ENCODE measurements around the gene WWC2.

WWC2 gene

GRCh38 chr4:183304067-183304466 lies 205.0 kb downstream of the WWC2 start:
- Histone ChIP-seq H3K27ac (ENCODE audit: low read depth, low read length) (no peak overlapping the region), H3K9ac (ENCODE audit: low read length) (no peak overlapping the region), H3K4me2 (ENCODE audit: low read depth, low read length, poor library complexity, severe bottlenecking) (no peak overlapping the region), H3K27me3 (ENCODE audit: low read length) (no peaks in the 10 kb centered on the region; the same call in 1 of the 2 replicates), H3K9me2 (replicated peaks; ENCODE audit: insufficient read depth, low read length) (no peaks in the 10 kb centered on the region), H3K9me3 (ENCODE audit: insufficient read depth, low read length) (no peaks in the 10 kb centered on the region), H3K36me3 (ENCODE audit: low read length) (no peaks in the 10 kb centered on the region), H3K79me2 (ENCODE audit: insufficient read depth, low read length) (no peaks in the 10 kb centered on the region), H3F3A (ENCODE audit: insufficient read depth) (no peaks in the 10 kb centered on the region), H3K4me3 (ENCODE audit: insufficient read depth, low read length, poor library complexity, severe bottlenecking) (no peak overlapping the region), H4K20me1 (ENCODE audit: low read depth, low read length) (no peaks in the 10 kb centered on the region), H2AFZ (ENCODE audit: low read depth, low read length, severe bottlenecking) (no peak overlapping the region)
- TF ChIP-seq EZH2phosphoT487 (conservative IDR thresholded peaks at IDR 0.05; ENCODE audit: low read length) (no peak), CTCF (IDR thresholded peaks at IDR 0.05; ENCODE audit: insufficient read depth, low read length, poor library complexity, severe bottlenecking) (no peak)

GRCh38 chr4:183304538-183304937 lies 205.5 kb downstream of the WWC2 start:
- no peak overlapping the region for H3K27ac ChIP-seq (ENCODE audit: low read depth, low read length)
- TF ChIP-seq EZH2phosphoT487 (conservative IDR thresholded peaks at IDR 0.05; ENCODE audit: low read length), result no peak
- no peak for TF ChIP-seq CTCF (IDR thresholded peaks at IDR 0.05; ENCODE audit: insufficient read depth, low read length, poor library complexity, severe bottlenecking)
- no peaks in the 10 kb centered on the region for H3K79me2 ChIP-seq (ENCODE audit: insufficient read depth, low read length)
- no peaks in the 10 kb centered on the region; the same call in 1 of the 2 replicates for H3K27me3 ChIP-seq (ENCODE audit: low read length)
- no peaks in the 10 kb centered on the region for H3K36me3 ChIP-seq (ENCODE audit: low read length)
- no peaks in the 10 kb centered on the region for H3F3A ChIP-seq (ENCODE audit: insufficient read depth)
- H3K9me2 ChIP-seq (replicated peaks; ENCODE audit: insufficient read depth, low read length), result no peaks in the 10 kb centered on the region
- no peaks in the 10 kb centered on the region for H4K20me1 ChIP-seq (ENCODE audit: low read depth, low read length)
- no peak overlapping the region for H3K4me2 ChIP-seq (ENCODE audit: low read depth, low read length, poor library complexity, severe bottlenecking)
- H3K9me3 ChIP-seq (ENCODE audit: insufficient read depth, low read length), result no peaks in the 10 kb centered on the region
- H3K9ac ChIP-seq (ENCODE audit: low read length), result no peak overlapping the region
- H3K4me3 ChIP-seq (ENCODE audit: insufficient read depth, low read length, poor library complexity, severe bottlenecking), result no peak overlapping the region
- H2AFZ ChIP-seq (ENCODE audit: low read depth, low read length, severe bottlenecking), result no peak overlapping the region

DNA sequence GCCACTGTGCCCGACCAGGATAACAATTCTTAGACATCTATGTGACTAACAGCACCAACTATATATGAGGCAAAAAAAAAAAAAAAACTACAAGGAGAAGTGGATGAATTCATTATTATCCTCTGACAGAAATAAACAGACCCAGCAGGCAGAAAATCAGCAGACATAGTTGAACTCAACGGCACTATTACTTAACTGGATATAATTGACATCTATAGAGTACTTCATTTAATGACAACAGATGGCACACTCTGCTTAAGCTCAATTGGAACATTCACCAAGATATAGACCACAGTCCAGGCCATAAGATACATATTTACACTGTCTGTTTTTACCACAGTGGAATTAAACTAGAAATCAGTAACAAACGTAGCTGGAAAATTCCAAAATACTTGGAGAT lies 207.8 kb downstream of the WWC2 start:
- no peaks in the 10 kb centered on the region for H3K79me2 ChIP-seq (ENCODE audit: insufficient read depth, low read length)
- no peak overlapping the region for H2AFZ ChIP-seq (ENCODE audit: low read depth, low read length, severe bottlenecking)

More for the DNA sequence above, 207.8 kb downstream of the WWC2 start:
- Histone ChIP-seq H3K27me3 (ENCODE audit: low read length) (no peaks in the 10 kb centered on the region; the same call in 1 of the 2 replicates), H3K9me3 (ENCODE audit: insufficient read depth, low read length) (no peaks in the 10 kb centered on the region), H3K9ac (ENCODE audit: low read length) (no peak overlapping the region), H3F3A (ENCODE audit: insufficient read depth) (no peaks in the 10 kb centered on the region), H3K4me3 (ENCODE audit: insufficient read depth, low read length, poor library complexity, severe bottlenecking) (no peak overlapping the region), H3K4me2 (ENCODE audit: low read depth, low read length, poor library complexity, severe bottlenecking) (no peak overlapping the region), H3K9me2 (replicated peaks; ENCODE audit: insufficient read depth, low read length) (no peaks in the 10 kb centered on the region), H4K20me1 (ENCODE audit: low read depth, low read length) (no peaks in the 10 kb centered on the region), H3K36me3 (ENCODE audit: low read length) (no peaks in the 10 kb centered on the region), H3K27ac (ENCODE audit: low read depth, low read length) (no peak overlapping the region)
- TF ChIP-seq EZH2phosphoT487 (conservative IDR thresholded peaks at IDR 0.05; ENCODE audit: low read length) (no peak), CTCF (IDR thresholded peaks at IDR 0.05; ENCODE audit: insufficient read depth, low read length, poor library complexity, severe bottlenecking) (no peak)
